SK-N-MC (cell line): ENCODE measurements around the gene SPDYE3.
"Not testable (repeated sequence)": the region's sequence is repeated elsewhere in the genome, so short reads cannot be mapped to it uniquely, and the experiment has no call there.

Experiments
- EZH2 ChIP-seq: fragments of 200-600 bp; sonication (generic); IDR thresholded peaks from one replicate; pipeline ENCODE4 v1.6.1; 2017; ENCODE audit warnings: antibody characterized with exemption
- FOXP2 ChIP-seq: optimal IDR thresholded peaks from 2 replicates; pipeline ENCODE3; 2011; ENCODE audit warnings: mild to moderate bottlenecking, moderate library complexity; ENCODE audit not compliant: insufficient read depth; ENCODE audit errors: extremely low read length, control extremely low read depth
- POLR2AphosphoS5 ChIP-seq: IDR thresholded peaks from 2 replicates; pipeline ENCODE4 v1.6.1; 2012; ENCODE audit warnings: mild to moderate bottlenecking, low read depth, low read length, borderline replicate concordance

GRCh38 chr7:100307402-100307801 is at the start of gene SPDYE3:
- not testable (repeated sequence) for TF ChIP-seq POLR2AphosphoS5, EZH2, FOXP2
